H1 (cell line): ENCODE data around the gene SMG5. TPM values are rescaled to one million over a fixed set of nuclear protein-coding genes. Genes with fewer than 3 reads are reported as not detected.

Source experiments
- CTCF ChIA-PET: fragments of 300-600 bp; sonication (Branson Sonifier 250); formaldehyde crosslinking; loops from one replicate; lab custom pipeline; 2021; ENCODE audit not compliant: partially characterized antibody; lab: Charles Lee
- POLR2A ChIA-PET: fragments of 300-600 bp; sonication (Branson Sonifier 250); formaldehyde crosslinking; loops from one replicate; lab custom pipeline; 2021; ENCODE audit warnings: inconsistent platforms; ENCODE audit not compliant: partially characterized antibody; lab: Charles Lee
- DNase-seq, 2 experiments: peaks; one replicate each; pipeline versions ENCODE4 v3.0.0 to v3.0.0-alpha.2; 2010 to 2022; ENCODE audit warnings: low spot score in 2 of 2, low read depth in 1 of 2, mixed read lengths in 1 of 2
- FAIRE-seq: peaks from 2 replicates; lab custom pipeline; 2011; peaks lifted over from hg19 to GRCh38; lab: Jason Lieb, UNC
- H2AFZ ChIP-seq: 2 replicates; pipeline ENCODE4 v1.8.1; 2012; ENCODE audit warnings: low read length, inconsistent platforms
- H2AK5ac ChIP-seq: 2 replicates; pipeline ENCODE4 v1.6.1; 2013; ENCODE audit warnings: low read depth, low read length
- H2BK120ac ChIP-seq: replicated peaks from 2 replicates; pipeline ENCODE3; 2013; ENCODE audit warnings: low read depth, low read length, inconsistent platforms
- H2BK12ac ChIP-seq: 2 replicates; pipeline ENCODE4 v1.6.1; 2013; ENCODE audit warnings: low read depth, low read length
- H2BK15ac ChIP-seq: 2 replicates; pipeline ENCODE4 v1.6.1; 2013; ENCODE audit warnings: low read length
- H2BK20ac ChIP-seq: 2 replicates; pipeline ENCODE4 v1.6.1; 2013; ENCODE audit warnings: low read length
- H2BK5ac ChIP-seq: 2 replicates; pipeline ENCODE4 v1.6.1; 2013; ENCODE audit warnings: low read depth, low read length
- H3K14ac ChIP-seq: 2 replicates; pipeline ENCODE4 v1.6.1; 2013; ENCODE audit warnings: inconsistent platforms; ENCODE audit not compliant: insufficient read length
- H3K18ac ChIP-seq: 2 replicates; pipeline ENCODE4 v1.6.1; 2013; ENCODE audit warnings: low read length; ENCODE audit errors: extremely low read depth
- H3K23ac ChIP-seq: 2 replicates; pipeline ENCODE4 v1.6.1; 2013; ENCODE audit warnings: inconsistent platforms; ENCODE audit not compliant: insufficient read length
- H3K23me2 ChIP-seq: 2 replicates; pipeline ENCODE4 v1.6.1; 2013; ENCODE audit warnings: low read depth, low read length
- H3K27ac ChIP-seq: 2 replicates; pipeline ENCODE4 v1.6.1; 2011; ENCODE audit warnings: low read depth, low read length, inconsistent platforms
- H3K27me3 ChIP-seq, 4 experiments: replicated peaks in 1 of 4; 1 replicate in 1 of 4; 2 replicates in 3 of 4; pipeline versions ENCODE4 v1.6.1 to v1.8.1; 2011 to 2013; ENCODE audit warnings: low read length in 3 of 4, mild to moderate bottlenecking in 3 of 4, inconsistent platforms in 2 of 4, mixed read lengths in 2 of 4, moderate library complexity in 1 of 4; ENCODE audit not compliant: control insufficient read depth in 3 of 4, insufficient read depth in 3 of 4; ENCODE audit errors: extremely low read depth in 1 of 4
- H3K36me3 ChIP-seq, 4 experiments: 2 replicates each; pipeline versions ENCODE4 v1.6.1 to v1.8.1; 2011 to 2013; ENCODE audit warnings: mild to moderate bottlenecking in 4 of 4, low read length in 3 of 4, moderate library complexity in 2 of 4, control low read depth in 1 of 4, inconsistent platforms in 1 of 4; ENCODE audit not compliant: insufficient read depth in 4 of 4, control insufficient read depth in 2 of 4
- H3K4ac ChIP-seq: replicated peaks from 2 replicates; pipeline ENCODE3; 2013; ENCODE audit warnings: low read length, low read depth, mixed read lengths, inconsistent platforms; ENCODE audit not compliant: insufficient read length
- H3K4me1 ChIP-seq, 4 experiments: replicated peaks in 1 of 4; 1 replicate in 1 of 4; 2 replicates in 3 of 4; pipeline versions ENCODE4 v1.6.1 to v1.8.1; 2011 to 2013; ENCODE audit warnings: low read length in 3 of 4, inconsistent platforms in 2 of 4, mixed read lengths in 1 of 4; ENCODE audit not compliant: insufficient read depth in 4 of 4, control insufficient read depth in 3 of 4
- H3K4me2 ChIP-seq, 2 experiments: 2 replicates each; pipeline versions ENCODE4 v1.6.1 to v1.8.1; 2011 to 2013; ENCODE audit warnings: low read depth in 2 of 2, low read length in 2 of 2, control low read depth in 1 of 2, inconsistent platforms in 1 of 2, mild to moderate bottlenecking in 1 of 2; ENCODE audit not compliant: insufficient read depth in 1 of 2
- H3K4me3 ChIP-seq, 4 experiments: fragments of 200-600, 300-600 bp in 1 of 4; sonication (generic), shearing (Covaris generic), sonication (Bioruptor Twin) in 1 of 4; 2 replicates each; pipeline versions ENCODE4 v1.5.1 to v1.8.1; 2011 to 2016; ENCODE audit warnings: low read length in 4 of 4, low read depth in 3 of 4, control low read depth in 2 of 4, inconsistent platforms in 2 of 4, mild to moderate bottlenecking in 2 of 4, mixed read lengths in 1 of 4, moderate library complexity in 1 of 4; ENCODE audit not compliant: insufficient read depth in 2 of 4; ENCODE audit errors: extremely low read depth in 1 of 4
- H3K56ac ChIP-seq: replicated peaks from 2 replicates; pipeline ENCODE3; 2013; ENCODE audit warnings: low read depth, mild to moderate bottlenecking, mixed read lengths, low read length, inconsistent platforms; ENCODE audit not compliant: insufficient read length
- H3K79me1 ChIP-seq: 2 replicates; pipeline ENCODE4 v1.6.1; 2013; ENCODE audit warnings: low read depth, low read length, control low read depth
- H3K79me2 ChIP-seq, 2 experiments: 2 replicates each; pipeline versions ENCODE4 v1.6.1 to v1.8.1; 2012 to 2013; ENCODE audit warnings: low read length in 2 of 2, mild to moderate bottlenecking in 2 of 2, inconsistent platforms in 1 of 2; ENCODE audit not compliant: insufficient read depth in 2 of 2, control insufficient read depth in 1 of 2
- H3K9ac ChIP-seq, 4 experiments: replicated peaks in 1 of 4; 1 replicate in 1 of 4; 2 replicates in 3 of 4; pipeline versions ENCODE4 v1.6.1 to v1.8.1; 2011 to 2013; ENCODE audit warnings: low read depth in 3 of 4, low read length in 3 of 4, control low read depth in 2 of 4, mild to moderate bottlenecking in 2 of 4, moderate library complexity in 2 of 4, inconsistent platforms in 1 of 4; ENCODE audit errors: extremely low read depth in 1 of 4
- H3K9me3 ChIP-seq, 2 experiments: 2 replicates each; pipeline versions ENCODE4 v1.6.1 to v1.8.1; 2012 to 2013; ENCODE audit warnings: mild to moderate bottlenecking in 2 of 2, moderate library complexity in 2 of 2, control low read depth in 1 of 2, inconsistent platforms in 1 of 2, low read depth in 1 of 2, low read length in 1 of 2, mixed read lengths in 1 of 2; ENCODE audit not compliant: insufficient read depth in 2 of 2
- H4K20me1 ChIP-seq, 2 experiments: replicated peaks in 1 of 2; 2 replicates each; pipeline versions ENCODE3 to v1.8.1; 2011 to 2013; ENCODE audit warnings: inconsistent platforms in 2 of 2, low read length in 2 of 2, mild to moderate bottlenecking in 1 of 2; ENCODE audit not compliant: insufficient read depth in 2 of 2, control insufficient read depth in 1 of 2
- H4K5ac ChIP-seq: 2 replicates; pipeline ENCODE4 v1.6.1; 2013; ENCODE audit warnings: low read length, low read depth, mixed read lengths, inconsistent platforms; ENCODE audit not compliant: insufficient read length
- H4K8ac ChIP-seq: 2 replicates; pipeline ENCODE4 v1.8.0; 2013; ENCODE audit warnings: mild to moderate bottlenecking, moderate library complexity, low read length, inconsistent platforms; ENCODE audit not compliant: insufficient read depth; ENCODE audit errors: extremely low read depth
- H4K91ac ChIP-seq: replicated peaks from 2 replicates; pipeline ENCODE3; 2013; ENCODE audit warnings: low read length, mixed read lengths, inconsistent platforms; ENCODE audit not compliant: insufficient read length
- ASH2L ChIP-seq: fragments of 200-600, 300-600 bp; sonication (generic); IDR thresholded peaks from one replicate; pipeline ENCODE4 v1.7.1; 2017; ENCODE audit warnings: low read length
- CHD1 ChIP-seq: IDR thresholded peaks from 2 replicates; pipeline ENCODE4 v1.6.1; 2012; ENCODE audit warnings: low read depth, low read length, improper control_type of control experiment
- CTBP2 ChIP-seq: IDR thresholded peaks from 2 replicates; pipeline ENCODE4 v1.7.0; 2011; ENCODE audit warnings: borderline replicate concordance, mild to moderate bottlenecking, moderate library complexity, mixed read lengths, low read length; ENCODE audit not compliant: insufficient read depth, insufficient read length
- EGR1 ChIP-seq: IDR thresholded peaks from 2 replicates; pipeline ENCODE4 v1.6.1; 2011; ENCODE audit warnings: low read depth, low read length, borderline replicate concordance
- EP300 ChIP-seq, 2 experiments: IDR thresholded peaks; 1 replicate in 1 of 2; 2 replicates in 1 of 2; pipeline ENCODE4 v1.6.1; 2011 to 2012; ENCODE audit warnings: low read depth in 2 of 2, low read length in 2 of 2, mild to moderate bottlenecking in 2 of 2, borderline replicate concordance in 1 of 2, inconsistent platforms in 1 of 2, moderate library complexity in 1 of 2
- GTF2F1 ChIP-seq: IDR thresholded peaks from 2 replicates; pipeline ENCODE4 v1.6.1; 2012; ENCODE audit warnings: low read depth, low read length, improper control_type of control experiment, borderline replicate concordance
- KDM5A ChIP-seq: fragments of 200-600 bp; IDR thresholded peaks from 2 replicates; pipeline ENCODE4 v1.7.1; 2012; ENCODE audit warnings: mild to moderate bottlenecking, low read length, inconsistent platforms, mixed read lengths
- POLR2AphosphoS5 ChIP-seq: IDR thresholded peaks from 2 replicates; pipeline ENCODE4 v1.6.1; 2011; ENCODE audit warnings: low read depth, low read length
- POU5F1 ChIP-seq: IDR thresholded peaks from 2 replicates; pipeline ENCODE4 v1.6.1; 2011; ENCODE audit warnings: low read depth, mild to moderate bottlenecking, low read length, moderate library complexity
- SIN3A ChIP-seq, 2 experiments: IDR thresholded peaks in 1 of 2; conservative IDR thresholded peaks in 1 of 2; 2 replicates each; pipeline ENCODE4 v1.6.1; 2011 to 2012; ENCODE audit warnings: low read length in 2 of 2, improper control_type of control experiment in 1 of 2, low read depth in 1 of 2, mild to moderate bottlenecking in 1 of 2
- SP1 ChIP-seq: IDR thresholded peaks from 2 replicates; pipeline ENCODE4 v1.6.1; 2011; ENCODE audit warnings: low read depth, low read length
- SRF ChIP-seq: IDR thresholded peaks from 2 replicates; pipeline ENCODE4 v1.6.1; 2011; ENCODE audit warnings: mild to moderate bottlenecking, low read depth, low read length, moderate library complexity
- TAF1 ChIP-seq: IDR thresholded peaks from 2 replicates; pipeline ENCODE4 v1.6.1; 2011; ENCODE audit warnings: mild to moderate bottlenecking, low read depth, low read length
- WGBS, 2 experiments: shearing (Covaris generic) in 1 of 2; methylation state at CpG; one replicate each; pipeline versions ENCODE4 v1.1.6 to v1.1.7; 2013 to 2015; ENCODE audit warnings: low lambda C conversion rate in 2 of 2, mixed read lengths in 2 of 2, inconsistent platforms in 1 of 2, low coverage in 1 of 2, missing lambda C conversion rate in 1 of 2; ENCODE audit not compliant: insufficient replicate concordance in 2 of 2, insufficient coverage in 1 of 2, insufficient read length in 1 of 2; ENCODE audit errors: extremely low coverage in 1 of 2, missing lambda C conversion rate in 1 of 2; 5-methylcytosine and 5-hydroxymethylcytosine counted together
- polyA plus RNA-seq, 7 experiments: library from polyadenylated mRNA; depleted of rRNA in 3 of 7; stranded (reverse) in 5 of 7; unstranded in 2 of 7; fragments of >200 nt in 5 of 7; fragments of 200-250 nt in 2 of 7; gene quantifications; 1 replicate in 5 of 7; 2 replicates in 1 of 7; 4 replicates in 1 of 7; pipeline versions ENCODE4 v1.2.1 to v1.2.3, GENCODE V29; 2011 to 2013; ENCODE audit warnings: missing spikeins in 2 of 7, mixed read lengths in 2 of 7
- total RNA-seq: library from RNA; stranded (reverse); fragmentation: NEBNext Ultra II Directional; extraction: Animal tissue kit (Norgen Biotek cat#: 25700); gene quantifications from 2 replicates; pipeline ENCODE4 v1.2.1, GENCODE V29; 2021

Gene SMG5
- total and polyA plus RNA-seq, 2 of the 8 experiments (the other 6 are each of a cell fraction or from before 2014, with no cell fraction given): 32.7 to 98.0 TPM

- H2BK15ac ChIP-seq: no peak within 1 kb of the TSS
- H3K14ac ChIP-seq: no peak within 1 kb of the TSS
- no peak within 1 kb of the TSS for H4K91ac ChIP-seq
- DNase-seq: no peak
- peak within 1 kb of the TSS in 1 of 4 experiments; percentile 11; a peak in 3 of 7 replicates for H3K9ac ChIP-seq
- H4K5ac ChIP-seq: no peak within 1 kb of the TSS
- ChIA-PET POLR2A (interaction anchor here (0.7 to 11.8 kb wide), 12 partner anchors 9 to 183 kb away, joined by 3 to 102 read pairs (median 4); partner anchors contain the start of genes PMF1, SMG5 and TMEM79), CTCF (interaction anchor here (0.7 to 47.2 kb wide), 4 partner anchors 17 to 1880 kb away, joined by 3 to 1265 read pairs (median 8); partner anchors contain the start of gene SEMA4A)
- peaks cover 10 to 23% (median 16%) of the 10 kb centered on the region in 4 experiments; a peak in 7 of 8 replicates for H3K36me3 ChIP-seq
- H3K79me1 ChIP-seq: 0 out of 2 replicates have a peak, but pooled peaks cover 2% of the 10 kb centered on the region
- no peaks in the 10 kb centered on the region for H3K27me3 ChIP-seq
- H3K23ac ChIP-seq: no peak within 1 kb of the TSS
- no peak within 1 kb of the TSS for H2BK120ac ChIP-seq
- H3K4me1 ChIP-seq: peaks cover 0 to 13% (median 2%) of the 10 kb centered on the region in 4 experiments; a peak in 5 of 7 replicates
- no peaks in the 10 kb centered on the region for H3K23me2 ChIP-seq
- no peaks in the 10 kb centered on the region for H3K9me3 ChIP-seq
- no peak within 1 kb of the TSS for H3K4me3 ChIP-seq
- WGBS, 2 experiments: 87% methylated on average over 13 of the region's 14 CpGs; no CpG with 5 or more reads in 1 of the 2 experiments
- H3K4ac ChIP-seq: no peak within 1 kb of the TSS
- no peak within 1 kb of the TSS for H2AFZ ChIP-seq
- H2BK12ac ChIP-seq: no peak within 1 kb of the TSS
- peaks cover 2 to 8% of the 10 kb centered on the region in 2 experiments for H4K20me1 ChIP-seq
- H3K18ac ChIP-seq: no peak within 1 kb of the TSS; the same call in none of the 2 replicates
- H3K79me2 ChIP-seq: no peaks in the 10 kb centered on the region
- peak within 1 kb of the TSS; percentile 58 for H4K8ac ChIP-seq
- no peak within 1 kb of the TSS for H3K4me2 ChIP-seq
- no peak within 1 kb of the TSS for H2BK5ac ChIP-seq
- no peak for FAIRE-seq
- no peak within 1 kb of the TSS for H2BK20ac ChIP-seq
- no peak within 1 kb of the TSS; the same call in 1 of the 2 replicates for H3K27ac ChIP-seq
- no peak within 1 kb of the TSS for H3K56ac ChIP-seq
- no peak within 1 kb of the TSS for H2AK5ac ChIP-seq
- TF ChIP-seq ASH2L: no peak
- no peak for TF ChIP-seq TAF1
- no peak for TF ChIP-seq SRF
- no peak for TF ChIP-seq SP1
- no peak for TF ChIP-seq EGR1
- TF ChIP-seq KDM5A: no peak
- no peak for TF ChIP-seq SIN3A (conservative IDR thresholded peaks at IDR 0.05 in 1 of 2, IDR thresholded peaks at IDR 0.05 in 1 of 2; ENCODE audit: low read depth in 1 of 2, low read length in 2 of 2)
- TF ChIP-seq CTBP2: no peak
- TF ChIP-seq CHD1: no peak
- TF ChIP-seq GTF2F1: no peak
- TF ChIP-seq EP300 (IDR thresholded peaks at IDR 0.05; ENCODE audit: borderline replicate concordance in 1 of 2, low read depth in 2 of 2, low read length in 2 of 2): no peak
- TF ChIP-seq POU5F1: no peak
- TF ChIP-seq POLR2AphosphoS5: no peak; the same call in 1 of the 2 replicates
Measured at GRCh38 chr1:156241926-156242325, 40.7 kb downstream of the SMG5 start, which contains the start of gene BGLAP. Gene BGLAP, plus strand, starts transcription at chr1:156242184. Its CDS starts 48 bp downstream, at chr1:156242232.
